Small intestine (tissue), 7 donors: ENCODE data around the gene FBXW7. TPM values are rescaled to one million over a fixed set of nuclear protein-coding genes. Genes with fewer than 3 reads are reported as not detected.

ENCODE experiments used
- DNase-seq, 2 donors: peaks; one replicate each; pipeline versions ENCODE4 v3.0.0 to v3.0.0-alpha.2; 2013
- FAIRE-seq: peaks from 2 replicates; lab custom pipeline; 2012; peaks lifted over from hg19 to GRCh38; lab: Jason Lieb, UNC
- H3K27ac ChIP-seq, 3 donors: one replicate each; pipeline ENCODE4 v1.5.1; 2013; ENCODE audit warnings: low read length in 2 of 3, mild to moderate bottlenecking in 2 of 3, control low read depth in 1 of 3, inconsistent platforms in 1 of 3, low read depth in 1 of 3, moderate library complexity in 1 of 3
- H3K27me3 ChIP-seq, 3 donors: one replicate each; pipeline ENCODE4 v1.6.1; 2013; ENCODE audit warnings: low read length in 3 of 3, inconsistent platforms in 1 of 3; ENCODE audit not compliant: control insufficient read depth in 3 of 3, insufficient read depth in 3 of 3
- H3K36me3 ChIP-seq, 3 donors: one replicate each; pipeline ENCODE4 v1.6.1; 2013; ENCODE audit warnings: low read length in 3 of 3, inconsistent platforms in 1 of 3, low read depth in 1 of 3, mild to moderate bottlenecking in 1 of 3, moderate library complexity in 1 of 3; ENCODE audit not compliant: control insufficient read depth in 3 of 3, insufficient read depth in 2 of 3
- H3K4me1 ChIP-seq, 3 donors: one replicate each; pipeline ENCODE4 v1.6.1; 2013; ENCODE audit warnings: low read length in 2 of 3, inconsistent platforms in 1 of 3, low read depth in 1 of 3, mild to moderate bottlenecking in 1 of 3, moderate library complexity in 1 of 3; ENCODE audit not compliant: control insufficient read depth in 3 of 3, insufficient read depth in 2 of 3
- H3K4me3 ChIP-seq, 3 donors: one replicate each; pipeline ENCODE4 v1.5.1; 2013; ENCODE audit warnings: low read length in 3 of 3, control low read depth in 1 of 3, inconsistent platforms in 1 of 3, low read depth in 1 of 3, mild to moderate bottlenecking in 1 of 3, moderate library complexity in 1 of 3
- H3K9me3 ChIP-seq, 2 donors: one replicate each; pipeline ENCODE4 v1.6.1; 2013; ENCODE audit warnings: low read depth in 1 of 2, low read length in 1 of 2; ENCODE audit not compliant: control insufficient read depth in 2 of 2, insufficient read depth in 1 of 2
- WGBS, 3 donors: extraction: QIAGEN DNeasy Blood & Tissue Kit; methylation state at CpG; one replicate each; pipeline ENCODE4 v1.1.7; 2013; 5-methylcytosine and 5-hydroxymethylcytosine counted together
- polyA plus RNA-seq, 4 donors: library from polyadenylated mRNA; stranded (reverse) in 3 of 4; unstranded in 1 of 4; fragments of 200-250 nt in 3 of 4; fragments of 120-200 nt in 1 of 4; gene quantifications; one replicate each; pipeline versions ENCODE4 v1.2.1 to v1.2.3, GENCODE V29; 2013
- donor health status: healthy with polysubstance abuse.
- donor health status: control.
- donor health status: control.
- donor health status: Bipolar disorder and iron deficiency.
- donor health status: healthy.

Gene FBXW7
- polyA plus RNA-seq, 4 donors, result 7.4 to 18.1 (median 8.7) TPM

- DNase-seq (peak; percentile 20 to 46), FAIRE-seq (no peak)
- Histone ChIP-seq H3K36me3 (no peaks in the 10 kb centered on the region), H3K27me3 (no peaks in the 10 kb centered on the region), H3K4me3 (no peak overlapping the region), H3K9me3 (peaks cover 0 to 2% of the 10 kb centered on the region in 2 donors), H3K27ac (peak overlapping the region in 1 of 3 donors; percentile 72), H3K4me1 (peaks cover 2 to 17% (median 3%) of the 10 kb centered on the region in 3 donors)
- WGBS, 3 donors, result 19 to 62% (median 36%) methylated on average over 7 of the region's 7 CpGs
These were observed 49.2 kb downstream of the FBXW7 start for GRCh38 chr4:152486429-152487389.

- peak; percentile 59 to 87 for DNase-seq
- peaks cover 2 to 12% (median 3%) of the 10 kb centered on the region in 3 donors for H3K4me1 ChIP-seq
- no peaks in the 10 kb centered on the region for H3K27me3 ChIP-seq
- peak overlapping the region in 2 of 3 donors; percentile 20 to 72 for H3K27ac ChIP-seq
- H3K36me3 ChIP-seq, result no peaks in the 10 kb centered on the region
- no peak for FAIRE-seq
- 12 to 43% (median 24%) methylated on average over 6 of the region's 6 CpGs for WGBS, 3 donors
- peak overlapping the region in 2 of 3 donors; percentile 1 to 15 for H3K4me3 ChIP-seq
- peaks cover 0 to 10% of the 10 kb centered on the region in 2 donors for H3K9me3 ChIP-seq
These were observed 50.1 kb downstream of the FBXW7 start for GRCh38 chr4:152485726-152486276.

- DNase-seq (no peak), FAIRE-seq (no peak)
- peaks cover 0 to 9% (median 3%) of the 10 kb centered on the region in 3 donors for H3K4me1 ChIP-seq
- 96 to 98% (median 97%) methylated on average over 2 of the region's 2 CpGs for WGBS, 3 donors
- no peaks in the 10 kb centered on the region for H3K27me3 ChIP-seq
- no peaks in the 10 kb centered on the region for H3K36me3 ChIP-seq
- no peak overlapping the region for H3K4me3 ChIP-seq
- H3K9me3 ChIP-seq, result peaks cover 0 to 10% of the 10 kb centered on the region in 2 donors
- no peak overlapping the region for H3K27ac ChIP-seq
These were observed 53.7 kb downstream of the FBXW7 start for GRCh38 chr4:152482211-152482610.

- DNase-seq (no peak), FAIRE-seq (no peak)
- Histone ChIP-seq H3K4me3 (no peak overlapping the region), H3K4me1 (peaks cover 0 to 3% (median 0%) of the 10 kb centered on the region in 3 donors), H3K9me3 (peaks cover 0 to 10% of the 10 kb centered on the region in 2 donors), H3K36me3 (no peaks in the 10 kb centered on the region), H3K27ac (no peak overlapping the region), H3K27me3 (no peaks in the 10 kb centered on the region)
- WGBS, 3 donors, result 94 to 100% (median 96%) methylated on average over 2 of the region's 2 CpGs
These were observed 55.0 kb downstream of the FBXW7 start for GRCh38 chr4:152480901-152481300.

- no peaks in the 10 kb centered on the region for H3K27me3 ChIP-seq
- H3K36me3 ChIP-seq, result no peaks in the 10 kb centered on the region
- DNase-seq (no peak), FAIRE-seq (no peak)
- H3K4me3 ChIP-seq, result no peak overlapping the region
- H3K9me3 ChIP-seq, result peaks cover 0 to 10% of the 10 kb centered on the region in 2 donors
- no peak overlapping the region for H3K27ac ChIP-seq
- no peaks in the 10 kb centered on the region for H3K4me1 ChIP-seq
These were observed 55.6 kb downstream of the FBXW7 start for GRCh38 chr4:152480326-152480725.

GRCh38 chr4:152479428-152480026 is 56.4 kb downstream of the FBXW7 start:
- no peak for FAIRE-seq
- no peak overlapping the region for H3K27ac ChIP-seq
- no peak for DNase-seq
- no peaks in the 10 kb centered on the region for H3K4me1 ChIP-seq
- H3K9me3 ChIP-seq, result peaks cover 0 to 10% of the 10 kb centered on the region in 2 donors
- H3K4me3 ChIP-seq, result no peak overlapping the region
- WGBS, 3 donors, result 93 to 98% (median 94%) methylated on average over 5 of the region's 5 CpGs
- no peaks in the 10 kb centered on the region for H3K36me3 ChIP-seq
- H3K27me3 ChIP-seq, result no peaks in the 10 kb centered on the region

- Histone ChIP-seq H3K27me3 (no peaks in the 10 kb centered on the region), H3K4me1 (no peaks in the 10 kb centered on the region), H3K27ac (no peak overlapping the region), H3K4me3 (no peak overlapping the region), H3K36me3 (no peaks in the 10 kb centered on the region), H3K9me3 (peaks cover 0 to 10% of the 10 kb centered on the region in 2 donors)
- DNase-seq (no peak), FAIRE-seq (no peak)
- WGBS, 3 donors, result 77 to 96% (median 91%) methylated on average over 3 of the region's 3 CpGs
These were observed 57.2 kb downstream of the FBXW7 start for GRCh38 chr4:152478461-152479237.

- DNase-seq, result peak in 1 of 2 donors; percentile 24
These were observed 59.1 kb downstream of the FBXW7 start for GRCh38 chr4:152476796-152477195.

More at GRCh38 chr4:152476796-152477195, 59.1 kb downstream of the FBXW7 start:
- no peaks in the 10 kb centered on the region for H3K27me3 ChIP-seq
- no peaks in the 10 kb centered on the region for H3K4me1 ChIP-seq
- H3K27ac ChIP-seq, result no peak overlapping the region
- H3K36me3 ChIP-seq, result no peaks in the 10 kb centered on the region
- H3K4me3 ChIP-seq, result no peak overlapping the region
- H3K9me3 ChIP-seq, result peaks cover 0 to 8% of the 10 kb centered on the region in 2 donors
- 86 to 93% (median 90%) methylated on average over 2 of the region's 2 CpGs for WGBS, 3 donors
- no peak for FAIRE-seq
